Right ventricle myocardium superior (tissue), 1 donor: ENCODE measurements around the gene ADAMTSL3. TPM values are rescaled to one million over a fixed set of nuclear protein-coding genes. Genes with fewer than 3 reads are reported as not detected.
A peak's percentile ranks its signal among the peaks of the same experiment; 100 is the strongest.
"Not testable (repeated sequence)": the region's sequence is repeated elsewhere in the genome, so short reads cannot be mapped to it uniquely, and the experiment has no call there.

Experiments
- ATAC-seq: fragments of 200-7000 bp; cut with Tn5 transposase; one replicate; pipeline ENCODE4 v1.9.1; 2020; ENCODE audit warnings: mild to moderate bottlenecking; ENCODE audit not compliant: poor library complexity
- DNase-seq: peaks from one replicate; pipeline ENCODE4 v3.0.0-alpha.2; 2020
- intact Hi-C: fragments of 100-400 bp; cut with DNase I; formaldehyde crosslinking; loops from one replicate; pipeline ENCODE4 v1.11.2; 2022
- total RNA-seq: library from RNA; stranded (reverse); fragmentation: NEBNext Ultra II Directional; extraction: Animal tissue kit (Norgen Biotek cat#: 25700); gene quantifications from one replicate; pipeline ENCODE4 v1.2.1, GENCODE V29; 2021
- donor health status: DM: no; HTN: yes; CAD: no; lungs with severe emphysema.

ADAMTSL3 gene
- total RNA-seq, 1 donor from 2014 or later: 10.5 TPM

- DNase-seq (no peak), ATAC-seq (no peak)
- intact Hi-C loops: no loop called here
Measured at GRCh38 chr15:83692746-83693581, 39.0 kb downstream of the ADAMTSL3 start.

GRCh38 chr15:83694015-83694414 lies 40.1 kb downstream of the ADAMTSL3 start:
- DNase-seq (no peak), ATAC-seq (peak; percentile 26)
- intact Hi-C loops: no loop called here

GRCh38 chr15:83694536-83694935 lies 40.6 kb downstream of the ADAMTSL3 start:
- DNase-seq: no peak
- intact Hi-C loops: no loop called here
- ATAC-seq: no peak

GRCh38 chr15:83695246-83695645 lies 41.3 kb downstream of the ADAMTSL3 start:
- intact Hi-C loops: no loop called here
- DNase-seq (no peak), ATAC-seq (no peak)

- intact Hi-C loops: no loop called here
- DNase-seq: no peak
Measured at GRCh38 chr15:83695901-83696425, 42.0 kb downstream of the ADAMTSL3 start.

GRCh38 chr15:83697716-83698115 lies 43.8 kb downstream of the ADAMTSL3 start:
- ATAC-seq (no peak), DNase-seq (no peak)
- intact Hi-C loops: no loop called here

More at GRCh38 chr15:83695901-83696425, 42.0 kb downstream of the ADAMTSL3 start:
- no peak for ATAC-seq

- DNase-seq (peak; percentile 71), ATAC-seq (peak; percentile 65)
- intact Hi-C loops: no loop called here
Measured at GRCh38 chr15:83698294-83698693, 44.4 kb downstream of the ADAMTSL3 start.

GRCh38 chr15:83699028-83699427 lies 45.1 kb downstream of the ADAMTSL3 start:
- no peak for DNase-seq
- intact Hi-C loops: no loop called here
- ATAC-seq: no peak

GRCh38 chr15:83700082-83700481 lies 46.2 kb downstream of the ADAMTSL3 start:
- DNase-seq (no peak), ATAC-seq (peak; percentile 66)
- intact Hi-C loops: no loop called here

GRCh38 chr15:83702314-83702713 lies 48.4 kb downstream of the ADAMTSL3 start:
- ATAC-seq, intact Hi-C loops, DNase-seq: not testable (repeated sequence)

- ATAC-seq (no peak), DNase-seq (no peak)
- intact Hi-C loops: no loop called here
Measured at GRCh38 chr15:83708328-83708727, 54.4 kb downstream of the ADAMTSL3 start.

GRCh38 chr15:83709241-83709640 lies 55.3 kb downstream of the ADAMTSL3 start:
- ATAC-seq: no peak
- intact Hi-C loops: no loop called here
- DNase-seq: no peak

- no peak for ATAC-seq
- DNase-seq: no peak
- intact Hi-C loops: no loop called here
Measured at GRCh38 chr15:83709811-83710210, 55.9 kb downstream of the ADAMTSL3 start.

GRCh38 chr15:83710452-83710851 lies 56.5 kb downstream of the ADAMTSL3 start:
- intact Hi-C loops: no loop called here
- ATAC-seq: no peak
- DNase-seq: no peak

GRCh38 chr15:83711236-83711635 lies 57.3 kb downstream of the ADAMTSL3 start:
- no peak for DNase-seq
- intact Hi-C loops: no loop called here
- ATAC-seq: no peak

GRCh38 chr15:83713242-83713641 lies 59.3 kb downstream of the ADAMTSL3 start:
- DNase-seq (no peak), ATAC-seq (no peak)
- intact Hi-C loops: no loop called here

GRCh38 chr15:83714939-83715628 lies 61.2 kb downstream of the ADAMTSL3 start:
- peak; percentile 45 for ATAC-seq
- no peak for DNase-seq
- intact Hi-C loops: no loop called here

GRCh38 chr15:83716605-83717004 lies 62.7 kb downstream of the ADAMTSL3 start:
- intact Hi-C loops: no loop called here
- DNase-seq (no peak), ATAC-seq (no peak)

- DNase-seq: no peak
- intact Hi-C loops: no loop called here
- ATAC-seq: no peak
Measured at GRCh38 chr15:83717010-83717409, 63.1 kb downstream of the ADAMTSL3 start.

- ATAC-seq: no peak
- intact Hi-C loops: no loop called here
Measured at GRCh38 chr15:83720468-83720867, 66.5 kb downstream of the ADAMTSL3 start.

More at GRCh38 chr15:83720468-83720867, 66.5 kb downstream of the ADAMTSL3 start:
- no peak for DNase-seq
